ENCODE results near the gene UBAP1L.

UBAP1L gene

DNA sequence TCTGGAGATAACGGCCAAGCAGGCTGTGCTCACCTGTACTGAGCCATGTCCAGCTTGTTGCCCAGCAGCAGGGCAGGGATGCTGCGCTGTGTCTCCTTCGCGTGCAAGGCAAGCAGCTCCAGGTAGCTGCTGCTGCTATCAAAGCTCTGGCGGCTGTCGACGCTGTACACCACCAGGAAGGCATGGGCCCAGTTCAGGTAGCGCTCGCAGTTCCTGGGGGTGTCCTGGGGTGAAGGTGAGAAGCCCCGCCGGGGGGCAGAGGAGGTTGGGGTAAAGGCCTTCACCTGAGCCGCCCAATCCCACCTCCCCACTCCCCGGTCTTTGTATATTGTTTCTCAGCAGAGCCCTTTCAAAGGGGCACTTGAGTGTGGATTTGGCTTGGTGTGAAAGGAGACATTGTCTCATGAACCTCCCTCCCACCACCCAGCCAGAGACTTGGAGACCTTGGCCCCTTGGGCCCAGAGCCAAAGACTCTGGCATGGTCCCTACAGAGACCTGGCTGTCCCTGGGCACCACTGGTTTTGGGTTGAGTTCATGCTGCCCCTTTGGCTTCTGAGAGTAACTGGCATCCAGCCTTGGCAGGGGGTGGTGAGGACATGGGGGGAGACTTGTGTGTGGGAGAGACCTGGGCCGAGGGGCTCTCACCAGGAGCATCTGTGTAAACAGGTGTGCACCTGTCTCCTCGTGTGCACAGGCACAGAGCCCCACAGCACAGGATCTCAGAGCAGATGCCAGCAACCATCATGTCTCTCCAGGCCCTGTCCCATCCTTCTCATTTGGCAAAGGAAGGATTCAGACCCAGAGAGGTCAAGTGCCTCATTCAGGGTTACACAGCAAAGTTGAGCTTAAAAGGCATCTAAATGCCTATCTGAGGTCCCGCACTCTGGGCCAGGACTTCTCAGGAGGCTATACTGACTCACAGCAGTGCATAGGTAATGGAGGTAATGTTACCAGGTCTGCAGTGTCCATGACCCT is 56.3 kb downstream of the UBAP1L start:
- peaks cover 4% of the 10 kb centered on the region for H3F3A ChIP-seq (ENCODE audit: insufficient read depth, low read length)
- no peaks in the 10 kb centered on the region for H3K27me3 ChIP-seq (replicated peaks; ENCODE audit: insufficient read depth, low read length)
- no peak overlapping the region for H2AFZ ChIP-seq (ENCODE audit: low read length)
- H3K79me2 ChIP-seq (ENCODE audit: low read length): no peaks in the 10 kb centered on the region
- no peaks in the 10 kb centered on the region for H3K36me3 ChIP-seq (replicated peaks; ENCODE audit: insufficient read depth, low read length)
- no peak for DNase-seq
- H3K4me3 ChIP-seq (ENCODE audit: low read length): no peak overlapping the region
- H3K9me3 ChIP-seq (replicated peaks; ENCODE audit: insufficient read depth, low read length): no peaks in the 10 kb centered on the region
- no peak overlapping the region for H3K9ac ChIP-seq (ENCODE audit: low read length)
- H3K27ac ChIP-seq (ENCODE audit: low read length): no peak overlapping the region
- TF ChIP-seq EZH2phosphoT487 (IDR thresholded peaks at IDR 0.05; ENCODE audit: low read length): no peak
- no peak for TF ChIP-seq CTCF (IDR thresholded peaks at IDR 0.05; ENCODE audit: low read length)
- no peak for TF ChIP-seq EZH2 (optimal IDR thresholded peaks at IDR 0.05; ENCODE audit: low read depth, low read length)
- H3K9me2 ChIP-seq (replicated peaks; ENCODE audit: insufficient read depth, low read length): no peaks in the 10 kb centered on the region
- H3K4me1 ChIP-seq (ENCODE audit: low read length): peaks cover 10% of the 10 kb centered on the region
- no peaks in the 10 kb centered on the region for H4K20me1 ChIP-seq (ENCODE audit: insufficient read depth, low read length)
- no peak overlapping the region for H3K4me2 ChIP-seq (ENCODE audit: low read depth, low read length)

DNA sequence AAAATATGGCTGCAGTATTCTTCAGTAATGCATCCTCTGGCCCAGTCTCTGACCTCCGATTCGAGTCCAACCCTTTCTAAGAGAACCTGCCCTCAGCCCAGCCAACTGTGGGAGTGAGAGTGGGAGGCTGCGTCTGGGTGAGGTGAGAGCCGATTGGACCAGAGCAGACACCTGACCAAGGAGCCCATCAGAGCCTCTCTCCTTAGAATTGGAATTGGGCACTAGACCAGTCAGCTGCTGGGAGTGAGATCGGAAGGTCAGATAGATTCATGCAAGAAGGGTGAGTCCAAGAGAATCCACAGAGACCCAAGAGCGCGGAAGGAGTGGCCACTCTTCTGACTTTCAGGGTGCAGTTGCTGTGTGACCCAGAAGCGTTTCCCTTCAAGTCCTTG is 57.5 kb downstream of the UBAP1L start:
- DNase-seq: no peak
- Histone ChIP-seq H3K27me3 (replicated peaks; ENCODE audit: insufficient read depth, low read length) (no peaks in the 10 kb centered on the region), H3K36me3 (replicated peaks; ENCODE audit: insufficient read depth, low read length) (no peaks in the 10 kb centered on the region), H4K20me1 (ENCODE audit: insufficient read depth, low read length) (no peaks in the 10 kb centered on the region), H3K4me1 (ENCODE audit: low read length) (peaks cover 19% of the 10 kb centered on the region), H3K9ac (ENCODE audit: low read length) (no peak overlapping the region), H3K4me3 (ENCODE audit: low read length) (no peak overlapping the region), H2AFZ (ENCODE audit: low read length) (no peak overlapping the region), H3K9me3 (replicated peaks; ENCODE audit: insufficient read depth, low read length) (no peaks in the 10 kb centered on the region), H3F3A (ENCODE audit: insufficient read depth, low read length) (peaks cover 15% of the 10 kb centered on the region), H3K79me2 (ENCODE audit: low read length) (no peaks in the 10 kb centered on the region), H3K4me2 (ENCODE audit: low read depth, low read length) (no peak overlapping the region), H3K9me2 (replicated peaks; ENCODE audit: insufficient read depth, low read length) (no peaks in the 10 kb centered on the region), H3K27ac (ENCODE audit: low read length) (no peak overlapping the region)
- TF ChIP-seq EZH2 (optimal IDR thresholded peaks at IDR 0.05; ENCODE audit: low read depth, low read length) (no peak), EZH2phosphoT487 (IDR thresholded peaks at IDR 0.05; ENCODE audit: low read length) (no peak), CTCF (IDR thresholded peaks at IDR 0.05; ENCODE audit: low read length) (no peak)

DNA sequence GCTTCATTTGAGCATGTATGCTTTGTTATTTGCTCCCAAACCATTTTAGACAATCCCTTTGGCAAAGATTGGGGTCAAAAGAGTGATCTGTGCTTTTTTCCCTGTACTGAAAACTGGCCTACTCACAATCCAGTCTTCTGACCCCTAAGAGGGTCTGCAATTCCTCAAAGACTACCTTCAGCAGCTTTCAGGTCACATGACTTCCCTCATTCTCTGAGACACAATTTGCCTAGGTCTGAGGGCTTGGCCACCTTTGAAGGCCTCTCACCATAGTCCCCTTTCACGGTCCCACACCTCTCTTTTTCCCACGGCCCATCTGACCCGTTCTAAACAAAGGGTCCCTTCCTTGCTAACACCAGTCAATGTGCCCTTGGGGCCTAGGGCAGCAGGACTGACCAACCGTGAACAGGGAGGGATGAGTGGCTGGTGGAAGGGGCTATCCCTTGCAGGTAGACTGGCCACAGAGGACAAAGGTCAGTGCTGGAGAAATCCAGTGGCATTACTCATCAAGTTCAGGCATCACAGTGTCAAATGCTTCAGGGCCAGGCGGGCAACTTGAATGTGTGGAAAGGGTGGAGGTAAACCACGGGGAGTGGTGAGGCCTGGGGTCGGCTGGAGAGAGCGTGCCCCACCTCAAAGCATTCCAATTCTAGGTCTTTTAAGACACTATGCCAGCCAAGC is 58.0 kb downstream of the UBAP1L start:
- H2AFZ ChIP-seq (ENCODE audit: low read length): no peak overlapping the region
- no peak overlapping the region for H3K4me2 ChIP-seq (ENCODE audit: low read depth, low read length)
- peaks cover 20% of the 10 kb centered on the region for H3F3A ChIP-seq (ENCODE audit: insufficient read depth, low read length)
- TF ChIP-seq CTCF (IDR thresholded peaks at IDR 0.05; ENCODE audit: low read length): no peak
- TF ChIP-seq EZH2phosphoT487 (IDR thresholded peaks at IDR 0.05; ENCODE audit: low read length): no peak
- TF ChIP-seq EZH2 (optimal IDR thresholded peaks at IDR 0.05; ENCODE audit: low read depth, low read length): no peak
- no peak overlapping the region for H3K4me3 ChIP-seq (ENCODE audit: low read length)
- H4K20me1 ChIP-seq (ENCODE audit: insufficient read depth, low read length): no peaks in the 10 kb centered on the region
- no peaks in the 10 kb centered on the region for H3K9me3 ChIP-seq (replicated peaks; ENCODE audit: insufficient read depth, low read length)
- no peaks in the 10 kb centered on the region for H3K27me3 ChIP-seq (replicated peaks; ENCODE audit: insufficient read depth, low read length)
- H3K79me2 ChIP-seq (ENCODE audit: low read length): no peaks in the 10 kb centered on the region
- H3K36me3 ChIP-seq (replicated peaks; ENCODE audit: insufficient read depth, low read length): no peaks in the 10 kb centered on the region
- peaks cover 22% of the 10 kb centered on the region for H3K4me1 ChIP-seq (ENCODE audit: low read length)
- H3K9ac ChIP-seq (ENCODE audit: low read length): no peak overlapping the region
- DNase-seq: no peak
- no peak overlapping the region for H3K27ac ChIP-seq (ENCODE audit: low read length)
- no peaks in the 10 kb centered on the region for H3K9me2 ChIP-seq (replicated peaks; ENCODE audit: insufficient read depth, low read length)
